GM12872 (cell line): ENCODE measurements around the gene RIPK4.

Source experiments
- CTCF ChIP-seq: IDR thresholded peaks from 3 replicates; pipeline ENCODE4 v1.5.1; 2011; ENCODE audit warnings: low read depth, mild to moderate bottlenecking, low read length, moderate library complexity; ENCODE audit not compliant: insufficient read depth

RIPK4 gene

DNA sequence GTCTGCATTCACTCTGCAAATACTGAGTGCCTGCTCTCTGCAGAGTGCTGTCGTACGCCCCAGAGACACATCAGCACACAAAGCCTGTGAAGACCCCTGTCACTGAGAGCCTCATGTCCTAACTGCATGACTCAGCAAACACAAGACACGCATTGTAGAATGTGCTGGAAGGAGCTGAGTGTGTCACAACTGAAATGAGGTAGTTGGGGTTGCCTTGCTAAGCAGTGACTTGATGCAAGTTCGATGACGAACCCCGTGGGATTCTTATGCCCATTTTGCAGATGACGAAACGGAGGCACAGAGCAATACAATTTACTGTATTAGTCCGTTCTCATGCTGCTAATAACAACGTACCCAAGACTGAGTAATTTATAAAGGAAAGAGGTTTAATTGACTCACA lies 65.1 kb downstream of the RIPK4 start:
- no peak for TF ChIP-seq CTCF

DNA sequence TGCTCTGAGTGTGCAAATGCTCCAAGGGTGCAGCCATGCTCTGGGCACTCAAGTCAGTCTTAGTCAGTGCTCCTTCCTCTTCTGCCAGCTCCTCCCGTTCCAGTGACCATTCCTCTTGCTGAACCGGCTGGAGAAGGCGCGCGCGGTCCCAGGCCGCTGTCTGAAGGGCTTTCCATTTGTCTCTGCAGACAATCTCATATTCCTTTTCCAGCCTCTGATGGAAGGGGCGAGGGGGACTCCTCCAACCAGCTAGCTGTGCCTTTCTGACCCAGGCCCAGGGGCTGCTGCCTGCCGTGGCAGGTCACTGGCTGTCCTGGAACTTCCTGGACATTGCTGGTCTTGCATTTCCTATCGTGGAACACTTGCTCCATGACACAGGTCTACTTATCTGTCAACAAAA lies 67.5 kb downstream of the RIPK4 start:
- no peak for TF ChIP-seq CTCF

GRCh38 chr21:41698071-41698470 lies 68.8 kb downstream of the RIPK4 start:
- no peak for TF ChIP-seq CTCF

GRCh38 chr21:41695513-41695912 lies 71.3 kb downstream of the RIPK4 start:
- no peak for TF ChIP-seq CTCF

DNA sequence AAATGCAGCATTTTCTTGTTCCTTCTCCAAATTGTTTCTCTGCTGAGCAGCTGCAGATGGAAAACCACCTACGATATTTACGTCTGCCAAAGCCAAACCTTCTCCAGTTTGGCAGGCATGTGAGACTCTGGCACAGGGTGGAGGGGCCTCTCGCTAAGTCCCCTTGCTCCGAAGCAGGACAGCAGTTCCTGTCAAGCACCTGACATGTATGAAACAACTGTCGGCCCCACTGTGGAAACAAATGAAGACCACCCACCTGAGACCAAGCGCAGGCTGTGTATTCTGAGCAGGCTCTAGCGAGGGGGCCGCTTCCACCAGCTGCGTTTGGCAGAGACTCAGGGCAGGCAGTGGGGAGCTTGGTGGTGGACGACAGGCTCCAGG lies 74.7 kb downstream of the RIPK4 start:
- no peak for TF ChIP-seq CTCF

- TF ChIP-seq CTCF: no peak
These were observed 75.4 kb downstream of the RIPK4 start for GRCh38 chr21:41691205-41692184.
